HS-27A (cell line): Measurements from ENCODE around the gene MRPL51.
"Not testable (repeated sequence)": the region's sequence is repeated elsewhere in the genome, so short reads cannot be mapped to it uniquely, and the experiment has no call there.

Experiments
- DNase-seq: peaks from one replicate; pipeline ENCODE4 v3.0.0-alpha.2; 2012; ENCODE audit warnings: low read depth, missing footprints

The MRPL51 gene

GRCh38 chr12:6532051-6532926, 39.2 kb upstream of the MRPL51 start:
- peak; percentile 95 for DNase-seq

- DNase-seq, result no peak
These were observed 37.7 kb upstream of the MRPL51 start for GRCh38 chr12:6530576-6531260.

- DNase-seq, result no peak
These were observed 36.3 kb upstream of the MRPL51 start for GRCh38 chr12:6529291-6529737.

GRCh38 chr12:6528539-6529235, 35.6 kb upstream of the MRPL51 start:
- DNase-seq, result no peak

GRCh38 chr12:6527711-6528110, 34.6 kb upstream of the MRPL51 start:
- DNase-seq, result no peak

GRCh38 chr12:6526766-6527525, 33.9 kb upstream of the MRPL51 start:
- no peak for DNase-seq

GRCh38 chr12:6526201-6526600, 33.1 kb upstream of the MRPL51 start:
- DNase-seq, result no peak

GRCh38 chr12:6524648-6525047, 31.6 kb upstream of the MRPL51 start:
- DNase-seq, result no peak

- DNase-seq, result no peak
These were observed 30.6 kb upstream of the MRPL51 start for GRCh38 chr12:6523708-6524107.

- DNase-seq, result no peak
These were observed 29.1 kb upstream of the MRPL51 start for GRCh38 chr12:6522193-6522592.

GRCh38 chr12:6520186-6520585, 27.1 kb upstream of the MRPL51 start:
- DNase-seq, result no peak

- DNase-seq, result no peak
These were observed 15.0 kb upstream of the MRPL51 start for GRCh38 chr12:6508087-6508486.

- no peak for DNase-seq
These were observed 14.3 kb upstream of the MRPL51 start for GRCh38 chr12:6507102-6507998.

- DNase-seq, result no peak
These were observed 7.4 kb upstream of the MRPL51 start for GRCh38 chr12:6500466-6500865.

- not testable (repeated sequence) for DNase-seq
These were observed 4.2 kb upstream of the MRPL51 start for GRCh38 chr12:6497291-6497690.

GRCh38 chr12:6494968-6495367, 1.9 kb upstream of the MRPL51 start:
- no peak for DNase-seq

- no peak for DNase-seq
These were observed 1.2 kb upstream of the MRPL51 start for GRCh38 chr12:6494258-6494743.

- DNase-seq, result peak; percentile 96
These were observed 615 bp upstream of the MRPL51 start, which contains the start of gene NCAPD2 for GRCh38 chr12:6493497-6494257. TSS of gene NCAPD2 (plus strand) at chr12:6494102. CDS start at chr12:6495099, 997 bp downstream.

- DNase-seq, result not testable (repeated sequence)
These were observed 2.4 kb downstream of the MRPL51 start for GRCh38 chr12:6490673-6491072.

GRCh38 chr12:6489449-6489848, 3.6 kb downstream of the MRPL51 start:
- DNase-seq, result no peak
